C4-2B (cell line): ENCODE results near the gene BRD1.

Experiments used
- ZFX ChIP-seq: fragments of 450-650 bp; IDR thresholded peaks from 2 replicates; pipeline ENCODE4 v1.6.1; 2017
- TF ChIP-seq, protein P1 (sequence below): fragments of 450-650 bp; conservative IDR thresholded peaks from 2 replicates; pipeline ENCODE4 v1.5.1; 2017; ENCODE audit warnings: mild to moderate bottlenecking

DNA sequence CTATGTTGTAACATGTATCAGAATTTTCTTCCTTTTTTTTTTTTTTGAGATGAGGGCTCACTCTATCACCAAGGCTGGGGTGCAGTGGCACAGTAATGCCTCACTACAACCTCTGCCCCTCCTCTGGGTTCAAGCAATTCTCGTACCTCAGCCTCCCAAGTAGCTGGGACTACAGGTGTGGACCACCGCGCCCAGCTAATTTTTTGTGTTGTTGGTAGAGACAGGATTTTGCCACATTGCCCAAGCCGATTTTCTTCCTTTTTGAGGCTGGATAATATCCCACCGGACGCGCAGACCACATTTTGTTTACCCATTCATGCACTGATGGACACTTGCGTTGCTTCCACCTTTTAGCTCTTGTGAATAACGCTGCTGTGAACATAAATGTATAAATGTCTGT lies 97.0 kb downstream of the BRD1 start:
- TF ChIP-seq, protein P1, sequence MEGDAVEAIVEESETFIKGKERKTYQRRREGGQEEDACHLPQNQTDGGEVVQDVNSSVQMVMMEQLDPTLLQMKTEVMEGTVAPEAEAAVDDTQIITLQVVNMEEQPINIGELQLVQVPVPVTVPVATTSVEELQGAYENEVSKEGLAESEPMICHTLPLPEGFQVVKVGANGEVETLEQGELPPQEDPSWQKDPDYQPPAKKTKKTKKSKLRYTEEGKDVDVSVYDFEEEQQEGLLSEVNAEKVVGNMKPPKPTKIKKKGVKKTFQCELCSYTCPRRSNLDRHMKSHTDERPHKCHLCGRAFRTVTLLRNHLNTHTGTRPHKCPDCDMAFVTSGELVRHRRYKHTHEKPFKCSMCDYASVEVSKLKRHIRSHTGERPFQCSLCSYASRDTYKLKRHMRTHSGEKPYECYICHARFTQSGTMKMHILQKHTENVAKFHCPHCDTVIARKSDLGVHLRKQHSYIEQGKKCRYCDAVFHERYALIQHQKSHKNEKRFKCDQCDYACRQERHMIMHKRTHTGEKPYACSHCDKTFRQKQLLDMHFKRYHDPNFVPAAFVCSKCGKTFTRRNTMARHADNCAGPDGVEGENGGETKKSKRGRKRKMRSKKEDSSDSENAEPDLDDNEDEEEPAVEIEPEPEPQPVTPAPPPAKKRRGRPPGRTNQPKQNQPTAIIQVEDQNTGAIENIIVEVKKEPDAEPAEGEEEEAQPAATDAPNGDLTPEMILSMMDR: no peak
- no peak for TF ChIP-seq ZFX
